ENCODE results near the gene SARNP.

- TF ChIP-seq ETV6 (conservative IDR thresholded peaks at IDR 0.05 in 1 of 2, IDR thresholded peaks at IDR 0.05 in 1 of 2; ENCODE audit: borderline replicate concordance in 1 of 2, low read depth in 1 of 2) (no peak), MAX (IDR thresholded peaks at IDR 0.05; ENCODE audit: low read depth, low read length) (no peak), CTCF (IDR thresholded peaks at IDR 0.05 in 2 of 3, conservative IDR thresholded peaks at IDR 0.05 in 1 of 3; ENCODE audit: control insufficient read depth in 2 of 3, extremely low read depth in 1 of 3, insufficient read depth in 1 of 3, low read depth in 3 of 3, low read length in 3 of 3) (no peak), EED (IDR thresholded peaks at IDR 0.05; ENCODE audit: low read depth) (no peak), ESRRA (IDR thresholded peaks at IDR 0.05; ENCODE audit: low read length) (no peak), PBX3 (IDR thresholded peaks at IDR 0.05; ENCODE audit: insufficient replicate concordance, low read depth, low read length) (no peak), ZBTB33 (IDR thresholded peaks at IDR 0.05) (no peak), STAT3 (IDR thresholded peaks at IDR 0.05; ENCODE audit: low read depth, low read length) (no peak), BCL11A (IDR thresholded peaks at IDR 0.05; ENCODE audit: low read depth, low read length) (no peak), E2F4 (IDR thresholded peaks at IDR 0.05; ENCODE audit: low read depth, low read length) (no peak), SRF (IDR thresholded peaks at IDR 0.05; ENCODE audit: low read depth in 2 of 2, low read length in 2 of 2) (no peak), ATF3 (IDR thresholded peaks at IDR 0.05; ENCODE audit: borderline replicate concordance, extremely low read depth, low read depth, low read length) (no peak), NR2F1 (conservative IDR thresholded peaks at IDR 0.05) (no peak)
Observed at GRCh38 chr12:55739025-55739378, 78.5 kb downstream of the SARNP start.

Measured in GM12878 (cell line).